Calu3 (cell line): ENCODE data around the gene TADA3. TPM values are rescaled to one million over a fixed set of nuclear protein-coding genes. Genes with fewer than 3 reads are reported as not detected.

ENCODE experiments used
- BruUV-seq: library from RNA; stranded (reverse); fragments of 400-500 nt; replicated peaks from 2 replicates; lab custom pipeline; 2021; lab: Mats Ljungman, UMichigan
- CTCF ChIA-PET: fragments of 300-600 bp; sonication (Branson Sonifier 250); formaldehyde crosslinking; loops from one replicate; lab custom pipeline; 2022; ENCODE audit warnings: antibody characterized with exemption; lab: Charles Lee
- DNase-seq: peaks from one replicate; pipeline ENCODE4 v3.0.0; 2022
- H3K27ac Mint-ChIP-seq: one replicate; pipeline ENCODE4 v1.8.0; 2022; ENCODE audit warnings: mixed read lengths; ENCODE audit not compliant: unreplicated experiment
- H3K27me3 Mint-ChIP-seq: one replicate; pipeline ENCODE4 v1.8.0; 2022; ENCODE audit warnings: mixed read lengths; ENCODE audit not compliant: unreplicated experiment
- H3K36me3 Mint-ChIP-seq: one replicate; pipeline ENCODE4 v1.8.0; 2022; ENCODE audit warnings: mild to moderate bottlenecking, moderate library complexity, mixed read lengths; ENCODE audit not compliant: insufficient read depth, unreplicated experiment
- H3K4me1 Mint-ChIP-seq: one replicate; pipeline ENCODE4 v1.8.0; 2022; ENCODE audit warnings: mild to moderate bottlenecking, low read depth, mixed read lengths; ENCODE audit not compliant: unreplicated experiment
- H3K4me3 Mint-ChIP-seq: one replicate; pipeline ENCODE4 v1.8.0; 2022; ENCODE audit warnings: mild to moderate bottlenecking, low read depth, moderate library complexity, mixed read lengths; ENCODE audit not compliant: unreplicated experiment
- H3K9me3 Mint-ChIP-seq: one replicate; pipeline ENCODE4 v1.8.0; 2022; ENCODE audit warnings: low read depth, mixed read lengths; ENCODE audit not compliant: unreplicated experiment
- intact Hi-C: fragments of 100-400 bp; cut with micrococcal nuclease; formaldehyde crosslinking; loops from one replicate; pipeline ENCODE4 v1.10.0; 2022; ENCODE audit not compliant: unreplicated experiment
- total RNA-seq: library from RNA; stranded (reverse); gene quantifications from 2 replicates; pipeline ENCODE4 v1.2.3, GENCODE V29; 2022
- TF ChIP-seq, protein P1 (sequence below): fragments of 200-600 bp; IDR thresholded peaks from one replicate; pipeline ENCODE4 v1.8.0; 2022; ENCODE audit warnings: antibody characterized with exemption; ENCODE audit not compliant: unreplicated experiment

Gene TADA3
- total RNA-seq, 1 experiment from 2014 or later: 48.5 TPM

DNA sequence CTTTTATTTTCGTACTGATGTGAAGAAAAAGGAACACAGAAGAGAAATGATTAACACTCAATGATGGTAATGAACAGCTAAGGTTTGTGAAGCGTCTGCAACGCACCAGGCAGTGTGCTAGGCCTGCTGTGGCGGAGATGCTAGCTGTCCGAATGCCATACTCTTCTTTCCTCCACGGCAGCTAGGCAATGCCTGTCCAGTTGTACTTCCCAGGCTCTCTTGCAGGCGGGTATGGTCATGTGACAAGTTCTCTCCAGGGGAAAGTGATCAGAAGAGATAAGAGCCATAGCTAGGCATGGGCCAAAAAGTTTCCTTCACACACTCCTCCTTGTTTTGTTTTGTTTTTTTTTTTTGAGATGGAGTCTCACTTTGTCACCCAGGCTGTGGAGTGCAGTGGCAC, 6.7 kb downstream of the TADA3 start:
- Mint-ChIP-seq H3K4me1 (no peaks in the 10 kb centered on the region), H3K4me3 (no peak overlapping the region), H3K36me3 (peaks cover 50% of the 10 kb centered on the region), H3K27me3 (no peaks in the 10 kb centered on the region), H3K27ac (no peak overlapping the region), H3K9me3 (no peaks in the 10 kb centered on the region)
- no TSS peak for BruUV-seq
- no peak for DNase-seq
- CTCF ChIA-PET: no interaction called here
- intact Hi-C loops: no loop called here
- TF ChIP-seq, protein P1, sequence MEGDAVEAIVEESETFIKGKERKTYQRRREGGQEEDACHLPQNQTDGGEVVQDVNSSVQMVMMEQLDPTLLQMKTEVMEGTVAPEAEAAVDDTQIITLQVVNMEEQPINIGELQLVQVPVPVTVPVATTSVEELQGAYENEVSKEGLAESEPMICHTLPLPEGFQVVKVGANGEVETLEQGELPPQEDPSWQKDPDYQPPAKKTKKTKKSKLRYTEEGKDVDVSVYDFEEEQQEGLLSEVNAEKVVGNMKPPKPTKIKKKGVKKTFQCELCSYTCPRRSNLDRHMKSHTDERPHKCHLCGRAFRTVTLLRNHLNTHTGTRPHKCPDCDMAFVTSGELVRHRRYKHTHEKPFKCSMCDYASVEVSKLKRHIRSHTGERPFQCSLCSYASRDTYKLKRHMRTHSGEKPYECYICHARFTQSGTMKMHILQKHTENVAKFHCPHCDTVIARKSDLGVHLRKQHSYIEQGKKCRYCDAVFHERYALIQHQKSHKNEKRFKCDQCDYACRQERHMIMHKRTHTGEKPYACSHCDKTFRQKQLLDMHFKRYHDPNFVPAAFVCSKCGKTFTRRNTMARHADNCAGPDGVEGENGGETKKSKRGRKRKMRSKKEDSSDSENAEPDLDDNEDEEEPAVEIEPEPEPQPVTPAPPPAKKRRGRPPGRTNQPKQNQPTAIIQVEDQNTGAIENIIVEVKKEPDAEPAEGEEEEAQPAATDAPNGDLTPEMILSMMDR: no peak

DNA sequence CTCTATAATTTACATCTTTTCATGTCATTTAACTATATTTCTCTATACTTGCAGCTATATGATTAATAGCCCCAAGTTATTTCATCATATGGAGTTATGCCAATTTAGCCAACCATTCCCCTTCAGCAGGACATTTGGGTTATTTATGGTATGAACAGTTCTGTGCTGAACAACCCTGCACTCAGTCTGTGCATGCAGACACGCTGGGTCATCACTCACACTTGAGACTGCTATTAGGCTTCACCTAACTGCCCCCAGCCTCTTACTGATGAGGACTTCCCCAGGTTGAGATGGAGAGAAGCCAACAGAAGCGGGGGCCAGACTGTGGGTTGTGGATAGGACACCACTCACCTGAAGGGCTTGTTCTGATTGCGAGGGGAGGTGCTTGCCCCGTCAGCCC, 7.3 kb downstream of the TADA3 start:
- Mint-ChIP-seq H3K27me3 (no peaks in the 10 kb centered on the region), H3K4me3 (no peak overlapping the region), H3K27ac (no peak overlapping the region), H3K4me1 (no peaks in the 10 kb centered on the region), H3K36me3 (peaks cover 50% of the 10 kb centered on the region), H3K9me3 (no peaks in the 10 kb centered on the region)
- TF ChIP-seq, protein P1: no peak
- no peak for DNase-seq
- intact Hi-C loops: no loop called here
- no TSS peak for BruUV-seq
- CTCF ChIA-PET: no interaction called here

DNA sequence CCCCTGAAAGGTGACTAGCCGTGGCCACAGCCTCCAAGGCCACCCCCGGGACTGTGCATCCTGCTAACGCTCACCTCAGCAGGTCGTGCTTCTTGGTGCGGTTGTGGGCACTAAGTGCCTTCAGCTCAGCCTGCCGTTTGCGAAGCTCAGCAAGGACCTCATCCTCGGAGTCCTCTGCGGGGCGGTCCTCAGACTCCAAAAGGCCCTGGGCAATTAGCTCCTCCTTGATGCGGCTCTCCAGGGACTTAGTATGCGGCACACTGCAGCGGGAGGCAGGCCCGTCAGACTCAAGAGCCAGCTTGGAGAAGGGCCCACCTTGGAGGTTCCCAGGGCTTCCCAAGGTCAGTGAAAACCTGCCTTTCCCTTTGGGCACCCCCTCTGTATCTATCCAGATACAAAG, 8.3 kb downstream of the TADA3 start:
- H3K27me3 Mint-ChIP-seq: no peaks in the 10 kb centered on the region
- H3K36me3 Mint-ChIP-seq: peaks cover 45% of the 10 kb centered on the region
- no peaks in the 10 kb centered on the region for H3K4me1 Mint-ChIP-seq
- CTCF ChIA-PET: no interaction called here
- no peak overlapping the region for H3K27ac Mint-ChIP-seq
- no peak for DNase-seq
- H3K9me3 Mint-ChIP-seq: no peaks in the 10 kb centered on the region
- BruUV-seq: no TSS peak
- TF ChIP-seq, protein P1: no peak
- H3K4me3 Mint-ChIP-seq: no peak overlapping the region
- intact Hi-C loops: no loop called here

DNA sequence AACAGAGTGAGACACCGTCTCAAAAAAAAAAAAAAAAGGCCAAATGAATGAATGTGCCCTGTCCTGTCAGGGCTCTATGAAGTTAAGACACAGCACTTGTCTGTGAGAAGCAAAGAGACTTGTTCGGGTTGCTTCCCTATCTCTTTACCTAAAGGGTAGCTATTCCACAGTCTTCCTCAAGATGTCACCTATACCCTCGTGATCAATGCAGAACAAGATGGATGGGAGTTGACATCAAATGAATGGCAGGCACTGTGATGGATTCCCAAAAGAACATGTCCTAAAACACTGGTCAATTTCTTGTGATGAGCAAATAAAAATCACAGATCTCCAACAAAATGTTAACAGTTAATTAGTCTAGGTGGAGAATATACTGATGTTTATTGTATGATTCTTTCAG, 9.5 kb downstream of the TADA3 start:
- intact Hi-C loops: no loop called here
- no peaks in the 10 kb centered on the region for H3K9me3 Mint-ChIP-seq
- TF ChIP-seq, protein P1: no peak
- CTCF ChIA-PET: interaction anchor here (0.7 to 1.0 kb wide), 2 partner anchors 14 to 77 kb away, joined by 3 to 4 read pairs; no protein-coding TSS in a partner anchor
- no peak for DNase-seq
- no peak overlapping the region for H3K27ac Mint-ChIP-seq
- H3K27me3 Mint-ChIP-seq: no peaks in the 10 kb centered on the region
- no TSS peak for BruUV-seq
- no peaks in the 10 kb centered on the region for H3K4me1 Mint-ChIP-seq
- H3K4me3 Mint-ChIP-seq: no peak overlapping the region
- peaks cover 35% of the 10 kb centered on the region for H3K36me3 Mint-ChIP-seq
